ENCODE data around the gene RMC1.
"Not testable (repeated sequence)": the region's sequence is repeated elsewhere in the genome, so short reads cannot be mapped to it uniquely, and the experiment has no call there.

The RMC1 gene

GRCh38 chr18:23503038-23503962 is at the start of gene RMC1:
TSS of gene RMC1 (plus strand) at chr18:23503511. CDS start at chr18:23503619, 108 bp downstream.
- in situ Hi-C loops (cut with MboI; ENCODE audit: low pct_unique_long_range_greater_than_20kb, low sequenced_read_pairs), result no loop called here
- DNase-seq, result peak; percentile 94

DNA sequence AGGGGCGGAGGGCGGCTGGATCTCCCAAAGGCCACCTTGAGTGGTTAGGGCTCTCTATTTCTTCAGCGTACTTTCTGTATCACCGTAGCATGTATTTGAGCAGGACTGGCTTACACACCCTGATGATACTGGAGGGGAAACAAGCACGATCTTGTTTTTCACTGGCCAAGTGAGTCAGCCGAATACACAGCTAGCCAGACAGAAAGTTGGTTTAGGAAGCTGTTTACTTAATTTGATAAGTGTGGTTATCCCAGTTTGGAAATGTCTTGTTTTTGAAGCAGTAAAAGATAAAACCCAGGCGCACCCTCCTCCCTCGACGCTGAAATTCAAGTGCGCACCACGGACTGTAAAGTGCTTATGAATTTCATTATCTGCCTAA is 49.6 kb upstream of the RMC1 start:
- in situ Hi-C loops (cut with MboI; ENCODE audit: low pct_unique_long_range_greater_than_20kb, low sequenced_read_pairs), result no loop called here
- no peak for DNase-seq

DNA sequence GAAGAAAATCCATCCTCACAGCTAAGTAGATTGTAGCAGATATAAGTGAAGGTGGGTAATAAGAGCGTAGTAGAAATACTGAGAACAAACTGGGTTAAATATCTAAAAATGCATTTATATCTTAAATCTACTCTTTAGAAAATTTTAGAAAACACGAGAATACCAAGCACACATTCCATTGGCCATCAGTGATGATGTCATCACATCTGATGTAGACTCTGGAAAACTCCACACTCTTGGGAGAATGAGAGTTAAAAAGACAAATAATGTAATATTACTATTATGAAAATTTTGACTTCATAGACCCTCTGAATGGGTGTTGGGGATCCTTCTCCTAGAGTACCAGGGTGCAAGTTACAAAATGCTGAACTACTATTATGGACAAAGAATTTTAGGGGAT is 46.5 kb upstream of the RMC1 start:
- DNase-seq, result no peak
- in situ Hi-C loops (cut with MboI; ENCODE audit: low pct_unique_long_range_greater_than_20kb, low sequenced_read_pairs), result no loop called here

- DNase-seq, result no peak
- in situ Hi-C loops (cut with MboI; ENCODE audit: low pct_unique_long_range_greater_than_20kb, low sequenced_read_pairs), result no loop called here
These were observed 44.3 kb upstream of the RMC1 start for GRCh38 chr18:23458830-23459529.

GRCh38 chr18:23459530-23459921 is 43.8 kb upstream of the RMC1 start:
- in situ Hi-C loops (cut with MboI; ENCODE audit: low pct_unique_long_range_greater_than_20kb, low sequenced_read_pairs), result no loop called here
- DNase-seq, result no peak

DNA sequence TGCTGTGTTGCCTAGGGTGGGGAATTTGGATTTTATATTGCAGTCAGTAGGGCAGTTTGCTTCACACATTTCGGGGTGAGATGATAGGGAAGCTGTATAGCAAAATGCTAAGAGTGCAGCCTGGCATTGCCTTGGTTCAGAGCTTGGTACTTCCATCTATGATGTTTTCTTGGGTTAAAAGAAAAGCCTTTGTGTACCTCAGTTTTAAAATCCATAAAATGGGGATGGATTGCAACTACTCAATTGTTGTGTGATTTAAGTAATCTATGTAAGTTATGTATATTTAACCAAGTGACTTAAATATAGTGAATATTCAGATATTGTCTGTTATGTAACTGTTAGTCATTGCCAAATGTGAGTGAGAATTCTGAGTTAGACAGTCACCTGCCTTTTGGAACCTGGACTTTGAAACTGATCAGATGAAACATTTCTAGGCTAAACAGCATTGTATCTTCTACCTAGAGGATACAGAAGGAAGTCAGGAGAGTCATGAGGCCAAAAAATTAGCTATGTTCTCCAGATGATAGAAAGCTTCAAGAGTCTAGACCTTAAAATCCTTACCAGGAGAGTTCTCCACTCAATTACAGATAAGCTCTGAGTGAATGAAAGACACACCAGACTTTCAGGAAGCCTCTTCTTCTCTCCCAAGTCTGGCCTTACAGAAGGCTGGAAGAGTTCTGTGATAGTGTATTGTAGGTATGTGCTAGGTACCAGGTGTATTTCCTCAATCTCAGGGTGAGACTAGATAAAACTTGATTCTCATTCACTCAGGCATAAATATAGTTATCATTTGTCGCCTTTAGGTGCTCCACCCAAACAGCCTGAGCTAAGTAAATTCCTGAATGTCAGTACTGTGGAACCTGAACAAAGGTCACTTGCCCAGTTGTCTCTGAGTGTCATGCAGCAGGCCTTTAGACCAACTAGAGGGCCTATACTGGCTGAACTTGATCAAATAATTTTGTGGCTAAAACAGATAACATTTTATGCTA is 42.7 kb upstream of the RMC1 start:
- DNase-seq, result no peak
- in situ Hi-C loops (cut with MboI; ENCODE audit: low pct_unique_long_range_greater_than_20kb, low sequenced_read_pairs), result no loop called here

- DNase-seq, result no peak
- in situ Hi-C loops (cut with MboI; ENCODE audit: low pct_unique_long_range_greater_than_20kb, low sequenced_read_pairs), result no loop called here
These were observed 40.4 kb upstream of the RMC1 start for GRCh38 chr18:23462876-23463275.

DNA sequence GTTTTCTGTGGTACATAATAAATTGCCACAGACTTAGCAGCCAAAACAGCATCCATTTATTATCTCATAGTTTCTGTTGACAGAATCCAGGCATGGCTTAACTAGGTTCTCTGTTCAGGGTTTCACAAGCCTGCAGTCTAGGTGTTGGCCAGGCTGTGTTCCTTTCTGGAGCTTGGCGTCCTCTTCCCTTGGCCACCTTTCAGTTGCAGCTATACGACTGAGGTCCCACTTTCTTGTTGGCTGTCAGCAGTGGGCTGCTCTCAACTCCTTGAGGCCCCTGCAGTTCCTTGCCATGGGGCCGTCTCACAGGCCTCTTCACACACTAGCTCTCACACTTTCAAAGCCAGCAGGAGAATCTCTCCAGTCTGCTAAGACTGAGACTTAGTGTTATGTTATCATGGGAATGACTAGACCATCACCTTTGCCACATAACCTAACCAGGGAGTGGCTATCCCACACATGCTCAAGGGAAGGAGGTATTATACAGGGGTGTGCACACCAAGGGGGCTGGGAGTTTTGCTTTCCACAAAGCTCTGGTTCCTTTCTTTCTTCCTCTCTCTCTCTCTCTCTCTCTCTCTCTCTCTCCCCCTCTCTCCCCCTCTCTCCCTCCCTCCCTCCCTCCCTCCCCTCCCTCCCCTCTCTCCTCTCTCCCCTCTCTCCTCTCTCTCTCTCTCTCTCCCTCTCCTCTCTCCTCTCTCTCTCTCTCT is 34.4 kb upstream of the RMC1 start:
- DNase-seq, result no peak
- in situ Hi-C loops (cut with MboI; ENCODE audit: low pct_unique_long_range_greater_than_20kb, low sequenced_read_pairs), result no loop called here

GRCh38 chr18:23470620-23471387 is 32.5 kb upstream of the RMC1 start:
- DNase-seq, result no peak
- in situ Hi-C loops (cut with MboI; ENCODE audit: low pct_unique_long_range_greater_than_20kb, low sequenced_read_pairs), result no loop called here

- in situ Hi-C loops (cut with MboI; ENCODE audit: low pct_unique_long_range_greater_than_20kb, low sequenced_read_pairs), result no loop called here
- DNase-seq, result no peak
These were observed 31.8 kb upstream of the RMC1 start for GRCh38 chr18:23471486-23471885.

GRCh38 chr18:23479829-23480505 is 23.3 kb upstream of the RMC1 start:
- in situ Hi-C loops (cut with MboI; ENCODE audit: low pct_unique_long_range_greater_than_20kb, low sequenced_read_pairs), result no loop called here
- DNase-seq, result peak; percentile 74

DNA sequence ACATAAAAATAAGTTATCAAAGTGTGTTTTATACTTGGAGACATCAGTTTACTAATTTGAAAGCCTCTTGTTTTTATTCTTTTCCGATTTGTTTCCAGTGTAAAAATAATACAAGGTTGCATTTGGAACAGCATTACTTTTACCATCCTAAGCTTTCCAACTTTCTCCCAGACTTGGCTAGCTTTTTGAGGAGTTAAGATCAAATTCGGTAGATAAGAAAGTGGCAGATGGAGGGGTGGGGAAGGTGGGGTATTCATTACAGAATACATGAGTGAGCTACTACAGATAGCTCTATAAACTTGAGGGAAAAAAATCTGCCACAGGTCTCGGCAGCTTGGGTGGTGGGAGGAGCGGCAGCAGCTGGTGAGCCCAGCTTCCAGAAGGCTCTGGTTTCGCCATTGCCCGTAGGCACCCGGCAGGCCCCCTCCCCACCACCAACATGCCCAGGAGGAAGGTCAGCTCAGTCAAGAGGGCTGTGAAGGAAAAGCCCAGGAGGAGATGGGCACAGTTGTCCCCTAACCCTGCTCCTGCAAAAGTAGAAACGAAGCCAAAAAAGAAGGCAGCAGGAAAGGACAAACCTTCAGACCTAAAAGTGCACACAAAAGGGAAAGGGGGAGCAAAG is 18.6 kb upstream of the RMC1 start:
- DNase-seq, result no peak
- in situ Hi-C loops (cut with MboI; ENCODE audit: low pct_unique_long_range_greater_than_20kb, low sequenced_read_pairs), result no loop called here

DNA sequence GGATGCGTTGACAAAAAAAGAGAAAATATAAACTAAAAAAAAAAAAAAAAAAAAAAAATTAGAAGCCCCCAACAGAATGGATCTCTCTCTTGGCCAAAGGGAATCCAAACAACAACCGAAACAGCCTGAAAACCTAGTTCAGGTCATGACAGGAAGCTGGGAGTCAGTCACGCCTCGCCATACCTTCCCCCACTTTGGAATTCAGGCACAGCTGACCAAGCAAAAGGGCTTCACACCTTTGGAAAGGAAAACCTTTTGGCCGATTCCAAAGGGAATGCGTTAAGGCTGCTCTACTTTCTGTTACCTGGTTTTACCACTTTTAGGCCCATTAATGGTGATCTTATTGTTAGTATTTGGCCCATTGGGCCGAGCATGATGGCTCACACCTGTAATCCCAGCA is 17.9 kb upstream of the RMC1 start:
- in situ Hi-C loops (cut with MboI; ENCODE audit: low pct_unique_long_range_greater_than_20kb, low sequenced_read_pairs), result no loop called here
- DNase-seq, result no peak

- in situ Hi-C loops (cut with MboI; ENCODE audit: low pct_unique_long_range_greater_than_20kb, low sequenced_read_pairs), result no loop called here
- peak; percentile 84 for DNase-seq
These were observed 15.4 kb upstream of the RMC1 start for GRCh38 chr18:23487738-23488570.

DNA sequence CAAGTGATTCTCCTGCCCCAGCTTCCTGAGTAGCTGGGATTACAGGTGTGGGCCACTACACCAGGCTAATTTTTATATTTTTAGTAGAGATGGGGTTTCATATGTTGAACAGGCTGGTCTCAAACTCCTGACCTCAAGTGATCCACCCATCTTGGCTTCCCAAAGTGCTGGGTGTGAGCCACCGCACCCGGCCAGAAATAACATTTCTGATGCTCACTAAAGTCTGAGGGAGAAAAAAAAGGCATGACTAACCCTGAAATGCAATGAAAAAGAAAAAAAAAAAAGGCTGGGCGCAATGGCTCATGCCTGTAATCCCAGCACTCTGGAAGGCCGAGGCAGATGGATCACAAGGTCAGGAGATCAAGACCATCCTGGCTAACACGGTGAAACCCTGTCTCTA is 13.7 kb upstream of the RMC1 start:
- DNase-seq; in situ Hi-C loops (cut with MboI; ENCODE audit: low pct_unique_long_range_greater_than_20kb, low sequenced_read_pairs): not testable (repeated sequence)

GRCh38 chr18:23493654-23494053 is 9.7 kb upstream of the RMC1 start:
- in situ Hi-C loops (cut with MboI; ENCODE audit: low pct_unique_long_range_greater_than_20kb, low sequenced_read_pairs), result no loop called here
- no peak for DNase-seq
